Lung (tissue), 12 donors: ENCODE measurements around the gene FAM210B. TPM values are rescaled to one million over a fixed set of nuclear protein-coding genes. Genes with fewer than 3 reads are reported as not detected.

Experiments used
- ATAC-seq: fragments of 200-7000 bp; cut with Tn5 transposase; one replicate; pipeline ENCODE4 v1.9.1; 2020; ENCODE audit warnings: moderate number of reproducible peaks; ENCODE audit not compliant: insufficient read depth, low FRiP score
- DNase-seq, 3 donors: peaks; one replicate each; pipeline ENCODE4 v3.0.0-alpha.2; 2013 to 2017
- H3K27ac ChIP-seq, 2 donors: one replicate each; pipeline ENCODE4 v1.5.1; 2013; ENCODE audit warnings: mild to moderate bottlenecking in 2 of 2, moderate library complexity in 2 of 2, control low read depth in 1 of 2, inconsistent platforms in 1 of 2, low read depth in 1 of 2, low read length in 1 of 2
- H3K27me3 ChIP-seq, 3 donors: one replicate each; pipeline ENCODE4 v1.5.1; 2013; ENCODE audit warnings: low read length in 2 of 3; ENCODE audit not compliant: control insufficient read depth in 3 of 3, insufficient read depth in 3 of 3
- H3K36me3 ChIP-seq, 4 donors: one replicate each; pipeline ENCODE4 v1.5.1; 2013; ENCODE audit warnings: low read length in 4 of 4, mild to moderate bottlenecking in 1 of 4, moderate library complexity in 1 of 4; ENCODE audit not compliant: control insufficient read depth in 4 of 4, insufficient read depth in 4 of 4
- H3K4me1 ChIP-seq, 5 donors: one replicate each; pipeline ENCODE4 v1.5.1; 2013; ENCODE audit warnings: low read length in 5 of 5, mild to moderate bottlenecking in 2 of 5, moderate library complexity in 1 of 5; ENCODE audit not compliant: control insufficient read depth in 5 of 5, insufficient read depth in 5 of 5
- H3K4me3 ChIP-seq: one replicate; pipeline ENCODE4 v1.5.1; 2013; ENCODE audit warnings: mild to moderate bottlenecking, control low read depth, moderate library complexity
- H3K9ac ChIP-seq, 2 donors: one replicate each; pipeline ENCODE4 v1.5.1; 2013; ENCODE audit warnings: low read length in 2 of 2, control low read depth in 1 of 2; ENCODE audit not compliant: insufficient read depth in 1 of 2
- H3K9me3 ChIP-seq, 4 donors: one replicate each; pipeline ENCODE4 v1.5.1; 2013; ENCODE audit warnings: low read length in 3 of 4, mild to moderate bottlenecking in 1 of 4, moderate library complexity in 1 of 4; ENCODE audit not compliant: control insufficient read depth in 4 of 4, insufficient read depth in 3 of 4
- WGBS, 2 donors: extraction: QIAGEN DNeasy Blood & Tissue Kit; methylation state at CpG; one replicate each; pipeline ENCODE4 v1.1.7; 2013; 5-methylcytosine and 5-hydroxymethylcytosine counted together
- polyA plus RNA-seq, 2 donors: library from polyadenylated mRNA; stranded (reverse); fragments of 200-250 nt; gene quantifications; one replicate each; pipeline ENCODE4 v1.2.1, GENCODE V29; 2013
- total RNA-seq, 2 donors: library from RNA; depleted of rRNA in 1 of 2; stranded (reverse); fragments of >200 nt in 1 of 2; gene quantifications; one replicate each; pipeline ENCODE4 v1.2.1, GENCODE V29; 2014 to 2021
- TF ChIP-seq, protein P1 (sequence below): IDR thresholded peaks from 2 replicates; pipeline ENCODE4 v1.5.1; 2012; ENCODE audit warnings: mild to moderate bottlenecking; ENCODE audit errors: control extremely low read depth, extremely low read depth
- donor health status: control.
- donor health status: control.
- donor health status: Bipolar disorder and iron deficiency.
- donor health status: healthy.
- donor health status: DM: yes; HTN: yes; CAD: no.

Gene FAM210B
- total and polyA plus RNA-seq, 4 donors: 18.7 to 41.7 (median 25.0) TPM

DNA sequence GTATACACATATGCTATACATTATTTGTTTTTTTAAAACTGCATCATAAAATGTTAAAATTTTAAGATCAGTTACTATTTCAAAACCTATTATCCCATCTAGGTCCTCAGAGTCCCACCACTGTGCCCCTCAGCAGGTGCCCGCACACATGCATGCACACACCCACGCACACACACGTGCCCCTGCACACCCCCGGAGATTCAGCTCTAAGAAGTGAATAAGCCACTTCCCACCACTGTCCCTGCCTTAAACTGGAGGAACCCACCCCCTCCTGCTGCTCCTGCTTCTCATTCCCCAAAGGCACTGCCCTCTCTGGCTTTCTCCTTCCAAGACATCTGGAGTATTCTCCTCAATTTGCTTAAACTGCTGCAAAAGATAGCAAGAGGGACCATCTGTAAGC, 5.4 kb upstream of the FAM210B start:
- TF ChIP-seq, protein P1, sequence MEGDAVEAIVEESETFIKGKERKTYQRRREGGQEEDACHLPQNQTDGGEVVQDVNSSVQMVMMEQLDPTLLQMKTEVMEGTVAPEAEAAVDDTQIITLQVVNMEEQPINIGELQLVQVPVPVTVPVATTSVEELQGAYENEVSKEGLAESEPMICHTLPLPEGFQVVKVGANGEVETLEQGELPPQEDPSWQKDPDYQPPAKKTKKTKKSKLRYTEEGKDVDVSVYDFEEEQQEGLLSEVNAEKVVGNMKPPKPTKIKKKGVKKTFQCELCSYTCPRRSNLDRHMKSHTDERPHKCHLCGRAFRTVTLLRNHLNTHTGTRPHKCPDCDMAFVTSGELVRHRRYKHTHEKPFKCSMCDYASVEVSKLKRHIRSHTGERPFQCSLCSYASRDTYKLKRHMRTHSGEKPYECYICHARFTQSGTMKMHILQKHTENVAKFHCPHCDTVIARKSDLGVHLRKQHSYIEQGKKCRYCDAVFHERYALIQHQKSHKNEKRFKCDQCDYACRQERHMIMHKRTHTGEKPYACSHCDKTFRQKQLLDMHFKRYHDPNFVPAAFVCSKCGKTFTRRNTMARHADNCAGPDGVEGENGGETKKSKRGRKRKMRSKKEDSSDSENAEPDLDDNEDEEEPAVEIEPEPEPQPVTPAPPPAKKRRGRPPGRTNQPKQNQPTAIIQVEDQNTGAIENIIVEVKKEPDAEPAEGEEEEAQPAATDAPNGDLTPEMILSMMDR: no peak
- Histone ChIP-seq H3K27ac (no peak overlapping the region), H3K27me3 (no peaks in the 10 kb centered on the region), H3K9me3 (peaks cover 0 to 1% (median 0%) of the 10 kb centered on the region in 4 donors), H3K9ac (no peak overlapping the region), H3K4me3 (no peak overlapping the region), H3K36me3 (no peaks in the 10 kb centered on the region), H3K4me1 (peaks cover 0 to 10% (median under 1%) of the 10 kb centered on the region in 5 donors)
- ATAC-seq: no peak
- DNase-seq: no peak
- 85 to 93% methylated on average over 4 of the region's 4 CpGs for WGBS, 2 donors

DNA sequence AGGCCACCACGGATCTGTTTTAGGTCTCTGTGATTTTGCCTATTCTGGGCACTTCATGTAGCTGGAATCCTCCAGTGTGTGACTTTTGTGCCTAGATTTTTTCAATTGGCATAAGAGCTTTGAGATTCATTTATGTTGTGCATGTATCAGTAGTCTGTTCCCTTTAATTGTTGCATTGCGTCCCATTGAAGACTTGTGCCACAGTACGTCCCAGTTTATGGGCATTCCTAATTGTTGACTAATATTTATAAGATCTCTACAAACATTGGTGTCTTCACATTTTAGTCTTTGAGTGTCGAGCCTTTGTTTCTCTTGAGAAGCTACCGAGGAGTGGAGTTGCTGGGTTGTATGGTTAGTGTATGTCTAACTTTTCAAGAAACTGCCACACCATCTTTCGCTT, 704 bp upstream of the FAM210B start:
- DNase-seq (no peak), ATAC-seq (no peak)
- Histone ChIP-seq H3K36me3 (peaks cover 0 to 2% (median 0%) of the 10 kb centered on the region in 4 donors), H3K4me3 (no peak overlapping the region), H3K4me1 (peaks cover 5 to 17% (median 6%) of the 10 kb centered on the region in 5 donors), H3K9me3 (peaks cover 0 to 1% (median 0%) of the 10 kb centered on the region in 4 donors), H3K27ac (no peak overlapping the region), H3K27me3 (no peaks in the 10 kb centered on the region), H3K9ac (no peak overlapping the region)
- 67 to 73% methylated on average over 6 of the region's 6 CpGs for WGBS, 2 donors
- TF ChIP-seq, protein P1: no peak

- 13 to 26% methylated on average over 48 to 51 of the region's 51 CpGs for WGBS, 2 donors
- peaks cover 5 to 17% (median 6%) of the 10 kb centered on the region in 5 donors for H3K4me1 ChIP-seq
- ATAC-seq (no peak), DNase-seq (peak; percentile 61 to 77 (median 76))
- H3K9ac ChIP-seq: peak overlapping the region; percentile 23 to 86
- H3K36me3 ChIP-seq: peaks cover 0 to 3% (median 0%) of the 10 kb centered on the region in 4 donors
- H3K9me3 ChIP-seq: no peaks in the 10 kb centered on the region
- no peaks in the 10 kb centered on the region for H3K27me3 ChIP-seq
- peak overlapping the region; percentile 68 to 84 for H3K27ac ChIP-seq
- TF ChIP-seq, protein P1: no peak
- H3K4me3 ChIP-seq: peak overlapping the region; percentile 90
These were observed 698 bp downstream of the FAM210B start for GRCh38 chr20:56359212-56360132.
